ENCODE data around the gene CUL4B. TPM values are rescaled to one million over a fixed set of nuclear protein-coding genes. Genes with fewer than 3 reads are reported as not detected.

CUL4B gene
- total RNA-seq, 1 experiment from 2014 or later: 54.1 TPM

DNA sequence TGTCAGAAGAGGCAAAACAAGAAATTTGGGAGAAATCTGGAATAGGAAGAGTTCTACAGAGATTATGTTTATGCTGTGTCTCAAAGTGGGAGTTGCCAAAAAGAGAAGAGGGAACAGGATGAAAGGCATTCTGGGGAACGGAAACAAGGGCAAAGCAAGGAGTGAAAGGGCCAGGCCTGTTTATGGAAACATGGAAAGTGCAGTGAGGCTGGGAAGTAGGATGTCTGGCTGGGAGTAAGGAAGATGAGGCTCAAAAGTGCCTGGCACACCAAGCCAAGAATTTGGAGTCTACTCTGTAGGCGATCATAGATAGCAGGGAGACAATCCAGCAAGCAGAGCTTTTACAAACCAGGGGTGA is 1.8 kb upstream of the CUL4B start:
- Histone ChIP-seq H3K9ac (ENCODE audit: low read length) (peak overlapping the region; percentile 76; the same call in 1 of the 2 replicates), H3K27me3 (ENCODE audit: insufficient read depth, low read length) (no peaks in the 10 kb centered on the region), H3K4me2 (ENCODE audit: low read length) (peak overlapping the region; percentile 91), H3K4me1 (ENCODE audit: control insufficient read depth in 1 of 2, insufficient read depth in 2 of 2, low read length in 2 of 2) (peaks cover 3 to 18% of the 10 kb centered on the region in 2 experiments), H3K4me3 (replicated peaks in 1 of 2; ENCODE audit: low read depth in 1 of 2, low read length in 2 of 2) (peak overlapping the region; percentile 55 to 74; a peak in 2 of 4 replicates), H2AFZ (ENCODE audit: low read depth, low read length, poor library complexity, severe bottlenecking) (no peak overlapping the region), H3K9me3 (ENCODE audit: control insufficient read depth in 1 of 2, insufficient read depth in 1 of 2, low read depth in 1 of 2, low read length in 2 of 2) (no peaks in the 10 kb centered on the region), H4K20me1 (ENCODE audit: insufficient read depth) (no peaks in the 10 kb centered on the region), H3K9me2 (ENCODE audit: insufficient read depth) (no peaks in the 10 kb centered on the region), H3K36me3 (ENCODE audit: control insufficient read depth in 1 of 2, insufficient read depth in 2 of 2, low read length in 2 of 2) (peaks cover 0 to 2% of the 10 kb centered on the region in 2 experiments; a peak in 1 of 4 replicates), H3K27ac (ENCODE audit: low read depth, low read length) (peak overlapping the region; percentile 54; the same call in 1 of the 2 replicates), H3K79me2 (ENCODE audit: insufficient read depth, low read length) (peaks cover 29% of the 10 kb centered on the region)
- ChIA-PET CTCF (no interaction called here), POLR2A (no interaction called here), RAD21 (ENCODE audit: low non-redundant PET in 1 of 2, low total read pairs in 2 of 2, uncharacterized antibody in 2 of 2, unreplicated experiment in 2 of 2) (no interaction called here)
- intact Hi-C loops (cut with micrococcal nuclease): no loop called here
- ATAC-seq: no peak
- TF ChIP-seq CBX3 (IDR thresholded peaks at IDR 0.05; ENCODE audit: low read depth) (no peak), EGR1 (IDR thresholded peaks at IDR 0.05; ENCODE audit: low read depth) (no peak), RAD21 (IDR thresholded peaks at IDR 0.05; ENCODE audit: low read depth) (no peak), POLR2A (IDR thresholded peaks at IDR 0.05; ENCODE audit: borderline replicate concordance, extremely low read depth, insufficient read depth, insufficient read length) (no peak)
- BruUV-seq (replicated peaks): no TSS peak
- no peak for DNase-seq (ENCODE audit: low read depth, low spot score)

DNA sequence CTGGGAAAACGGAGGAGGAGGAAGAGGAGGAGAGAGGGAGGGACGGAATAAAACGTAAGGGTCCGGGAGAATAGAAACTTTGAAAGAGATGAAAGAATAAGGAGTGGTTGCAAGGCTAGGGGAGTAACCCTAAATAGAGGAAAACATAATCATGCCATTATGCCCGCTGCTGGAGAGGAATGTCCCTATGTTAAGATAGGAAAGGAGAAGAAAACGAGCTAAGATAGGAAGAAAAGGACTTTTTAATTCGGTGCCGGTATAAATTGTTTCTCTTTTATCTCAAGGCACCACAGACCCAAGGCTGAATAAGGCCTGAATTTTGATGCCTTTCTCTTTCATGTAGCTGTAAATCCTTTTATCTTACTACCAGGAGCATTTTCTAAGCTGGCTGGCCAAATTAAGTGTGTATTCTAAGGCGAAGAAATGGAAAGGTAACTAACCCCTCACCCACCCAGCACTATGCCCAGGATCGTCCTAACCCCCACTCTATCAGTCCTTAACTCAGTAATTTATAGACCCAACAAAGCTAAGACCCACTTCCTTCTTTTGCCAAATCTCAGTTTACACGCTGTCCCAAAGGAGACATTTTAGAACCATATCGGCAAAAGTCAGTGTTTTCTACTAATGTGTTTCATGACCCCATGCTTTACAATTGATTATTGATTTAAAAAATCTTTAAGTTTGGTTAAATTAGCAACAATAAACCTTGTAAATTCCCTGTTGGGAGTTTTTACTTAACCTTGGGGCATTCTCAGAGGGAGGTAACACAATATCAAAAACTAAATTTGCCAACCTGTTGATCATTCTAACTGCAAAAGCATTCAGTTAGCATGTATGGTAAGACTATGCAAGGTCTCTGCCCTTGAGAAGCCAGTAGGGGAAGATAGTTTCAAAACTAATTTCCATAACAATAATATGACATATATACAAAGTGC is 1.1 kb upstream of the CUL4B start:
- DNase-seq (ENCODE audit: low read depth, low spot score) (no peak), ATAC-seq (no peak)
- TSS peak; percentile 97 for BruUV-seq (replicated peaks)
- Histone ChIP-seq H4K20me1 (ENCODE audit: insufficient read depth) (no peaks in the 10 kb centered on the region), H3K9me2 (ENCODE audit: insufficient read depth) (no peaks in the 10 kb centered on the region), H3K4me2 (ENCODE audit: low read length) (peak overlapping the region; percentile 91), H3K9ac (ENCODE audit: low read length) (peak overlapping the region; percentile 76), H3K27ac (ENCODE audit: low read depth, low read length) (peak overlapping the region; percentile 54), H3K36me3 (ENCODE audit: control insufficient read depth in 1 of 2, insufficient read depth in 2 of 2, low read length in 2 of 2) (peaks cover 0 to 7% of the 10 kb centered on the region in 2 experiments; a peak in 1 of 4 replicates), H3K4me1 (ENCODE audit: control insufficient read depth in 1 of 2, insufficient read depth in 2 of 2, low read length in 2 of 2) (peaks cover 3 to 18% of the 10 kb centered on the region in 2 experiments), H3K9me3 (ENCODE audit: control insufficient read depth in 1 of 2, insufficient read depth in 1 of 2, low read depth in 1 of 2, low read length in 2 of 2) (no peaks in the 10 kb centered on the region), H3K27me3 (ENCODE audit: insufficient read depth, low read length) (no peaks in the 10 kb centered on the region), H3K4me3 (replicated peaks in 1 of 2; ENCODE audit: low read depth in 1 of 2, low read length in 2 of 2) (peak overlapping the region; percentile 55 to 74), H3K79me2 (ENCODE audit: insufficient read depth, low read length) (peaks cover 35% of the 10 kb centered on the region), H2AFZ (ENCODE audit: low read depth, low read length, poor library complexity, severe bottlenecking) (no peak overlapping the region)
- POLR2A ChIA-PET: interaction anchor here (0.9 to 2.5 kb wide), 3 partner anchors 12 to 42 kb away, joined by 3 to 15 read pairs (median 10); partner anchors contain the start of gene MCTS1
- CTCF ChIA-PET: interaction anchor here (1.4 kb wide), 1 partner anchor 12 kb away, joined by 5 read pairs; no protein-coding TSS in a partner anchor
- intact Hi-C loops (cut with micrococcal nuclease): loop anchor here (1.0 kb wide), 1 partner anchor 41 kb away; no protein-coding TSS in a partner anchor
- RAD21 ChIA-PET (ENCODE audit: low non-redundant PET in 1 of 2, low total read pairs in 2 of 2, uncharacterized antibody in 2 of 2, unreplicated experiment in 2 of 2): interaction anchor here in 1 of 2 experiments (0.9 kb wide), 1 partner anchor 42 kb away, joined by 3 read pairs; the partner anchor contains the start of gene MCTS1
- TF ChIP-seq EZH2 (IDR thresholded peaks at IDR 0.05) (no peak), ELF1 (IDR thresholded peaks at IDR 0.05; ENCODE audit: borderline replicate concordance, low read depth) (no peak), YY1 (IDR thresholded peaks at IDR 0.05; ENCODE audit: extremely low read depth, insufficient replicate concordance, low read depth, low read length) (no peak), SRF (IDR thresholded peaks at IDR 0.05; ENCODE audit: low read depth) (no peak), EZH2phosphoT487 (IDR thresholded peaks at IDR 0.05; ENCODE audit: borderline replicate concordance) (no peak), SIN3A (IDR thresholded peaks at IDR 0.05; ENCODE audit: low read depth) (0 out of 2 replicates have a peak, but pooled peaks have one; percentile 22), POLR2A (IDR thresholded peaks at IDR 0.05; ENCODE audit: borderline replicate concordance, extremely low read depth, insufficient read depth, insufficient read length) (peak; percentile 41)
- TF ChIP-seq, protein P1, sequence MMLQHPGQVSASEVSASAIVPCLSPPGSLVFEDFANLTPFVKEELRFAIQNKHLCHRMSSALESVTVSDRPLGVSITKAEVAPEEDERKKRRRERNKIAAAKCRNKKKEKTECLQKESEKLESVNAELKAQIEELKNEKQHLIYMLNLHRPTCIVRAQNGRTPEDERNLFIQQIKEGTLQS (IDR thresholded peaks at IDR 0.05): no peak
- TF ChIP-seq, protein P2, sequence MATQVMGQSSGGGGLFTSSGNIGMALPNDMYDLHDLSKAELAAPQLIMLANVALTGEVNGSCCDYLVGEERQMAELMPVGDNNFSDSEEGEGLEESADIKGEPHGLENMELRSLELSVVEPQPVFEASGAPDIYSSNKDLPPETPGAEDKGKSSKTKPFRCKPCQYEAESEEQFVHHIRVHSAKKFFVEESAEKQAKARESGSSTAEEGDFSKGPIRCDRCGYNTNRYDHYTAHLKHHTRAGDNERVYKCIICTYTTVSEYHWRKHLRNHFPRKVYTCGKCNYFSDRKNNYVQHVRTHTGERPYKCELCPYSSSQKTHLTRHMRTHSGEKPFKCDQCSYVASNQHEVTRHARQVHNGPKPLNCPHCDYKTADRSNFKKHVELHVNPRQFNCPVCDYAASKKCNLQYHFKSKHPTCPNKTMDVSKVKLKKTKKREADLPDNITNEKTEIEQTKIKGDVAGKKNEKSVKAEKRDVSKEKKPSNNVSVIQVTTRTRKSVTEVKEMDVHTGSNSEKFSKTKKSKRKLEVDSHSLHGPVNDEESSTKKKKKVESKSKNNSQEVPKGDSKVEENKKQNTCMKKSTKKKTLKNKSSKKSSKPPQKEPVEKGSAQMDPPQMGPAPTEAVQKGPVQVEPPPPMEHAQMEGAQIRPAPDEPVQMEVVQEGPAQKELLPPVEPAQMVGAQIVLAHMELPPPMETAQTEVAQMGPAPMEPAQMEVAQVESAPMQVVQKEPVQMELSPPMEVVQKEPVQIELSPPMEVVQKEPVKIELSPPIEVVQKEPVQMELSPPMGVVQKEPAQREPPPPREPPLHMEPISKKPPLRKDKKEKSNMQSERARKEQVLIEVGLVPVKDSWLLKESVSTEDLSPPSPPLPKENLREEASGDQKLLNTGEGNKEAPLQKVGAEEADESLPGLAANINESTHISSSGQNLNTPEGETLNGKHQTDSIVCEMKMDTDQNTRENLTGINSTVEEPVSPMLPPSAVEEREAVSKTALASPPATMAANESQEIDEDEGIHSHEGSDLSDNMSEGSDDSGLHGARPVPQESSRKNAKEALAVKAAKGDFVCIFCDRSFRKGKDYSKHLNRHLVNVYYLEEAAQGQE (IDR thresholded peaks at IDR 0.05; ENCODE audit: low read depth): no peak

Measured in HCT116 (cell line).